ENCODE data around the gene SALL4. TPM values are rescaled to one million over a fixed set of nuclear protein-coding genes. Genes with fewer than 3 reads are reported as not detected.

The SALL4 gene
- total and polyA plus RNA-seq, 2 donors (not counting 3 experiments of a cell fraction or from before 2014, with no cell fraction given), result 1.3 to 1.9 TPM

DNA sequence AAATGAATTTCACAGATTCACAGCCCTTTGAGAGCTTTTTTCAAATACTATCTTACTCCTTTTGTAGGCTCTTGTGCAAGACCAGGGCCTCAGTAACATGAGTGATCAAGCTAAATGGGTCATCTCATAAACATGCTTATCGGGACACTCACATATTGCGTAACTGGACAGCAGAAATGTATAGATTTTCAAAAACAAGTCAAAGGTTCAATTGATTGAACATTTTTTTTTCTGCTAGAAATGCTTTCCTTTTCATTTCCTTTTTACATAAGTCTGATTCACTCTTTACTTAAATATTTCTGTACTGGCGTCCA, 8.7 kb upstream of the SALL4 start:
- intact Hi-C loops (cut with micrococcal nuclease) (no loop called here), dilution Hi-C loops (cut with MboI; ENCODE audit: extremely low pct_ligation_motif_present, low sequenced_read_pairs) (no loop called here)
- H3K9me3 ChIP-seq (replicated peaks; ENCODE audit: control insufficient read depth, insufficient read depth, low read length), result no peaks in the 10 kb centered on the region
- H2AFZ ChIP-seq (ENCODE audit: low read depth, low read length), result no peak overlapping the region
- H3K4me1 ChIP-seq (ENCODE audit: control insufficient read depth, extremely low read depth, insufficient read depth, low read length), result no peaks in the 10 kb centered on the region
- CTCF ChIA-PET, result interaction anchor here (1.0 kb wide), 2 partner anchors 11 to 110 kb away, joined by 3 read pairs; no protein-coding TSS in a partner anchor
- no peaks in the 10 kb centered on the region for H3K79me2 ChIP-seq (ENCODE audit: control insufficient read depth, insufficient read depth, low read length)
- no peak for TF ChIP-seq POLR2AphosphoS5 (IDR thresholded peaks at IDR 0.05; ENCODE audit: insufficient read depth, low read depth, low read length)
- no peak for TF ChIP-seq MYC (IDR thresholded peaks at IDR 0.05; ENCODE audit: low read depth, low read length)
- no peak for TF ChIP-seq POLR2A (IDR thresholded peaks at IDR 0.05; ENCODE audit: low read depth, low read length)
- no peak for TF ChIP-seq GATA2 (IDR thresholded peaks at IDR 0.05; ENCODE audit: insufficient read depth, insufficient read length, low read depth, low read length)
- TF ChIP-seq, protein P1, sequence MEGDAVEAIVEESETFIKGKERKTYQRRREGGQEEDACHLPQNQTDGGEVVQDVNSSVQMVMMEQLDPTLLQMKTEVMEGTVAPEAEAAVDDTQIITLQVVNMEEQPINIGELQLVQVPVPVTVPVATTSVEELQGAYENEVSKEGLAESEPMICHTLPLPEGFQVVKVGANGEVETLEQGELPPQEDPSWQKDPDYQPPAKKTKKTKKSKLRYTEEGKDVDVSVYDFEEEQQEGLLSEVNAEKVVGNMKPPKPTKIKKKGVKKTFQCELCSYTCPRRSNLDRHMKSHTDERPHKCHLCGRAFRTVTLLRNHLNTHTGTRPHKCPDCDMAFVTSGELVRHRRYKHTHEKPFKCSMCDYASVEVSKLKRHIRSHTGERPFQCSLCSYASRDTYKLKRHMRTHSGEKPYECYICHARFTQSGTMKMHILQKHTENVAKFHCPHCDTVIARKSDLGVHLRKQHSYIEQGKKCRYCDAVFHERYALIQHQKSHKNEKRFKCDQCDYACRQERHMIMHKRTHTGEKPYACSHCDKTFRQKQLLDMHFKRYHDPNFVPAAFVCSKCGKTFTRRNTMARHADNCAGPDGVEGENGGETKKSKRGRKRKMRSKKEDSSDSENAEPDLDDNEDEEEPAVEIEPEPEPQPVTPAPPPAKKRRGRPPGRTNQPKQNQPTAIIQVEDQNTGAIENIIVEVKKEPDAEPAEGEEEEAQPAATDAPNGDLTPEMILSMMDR (IDR thresholded peaks at IDR 0.05; ENCODE audit: extremely low read depth in 1 of 2, insufficient read depth in 1 of 2, low read depth in 1 of 2, low read length in 2 of 2), result no peak
- no peak for TF ChIP-seq FOS (IDR thresholded peaks at IDR 0.05; ENCODE audit: borderline replicate concordance, insufficient read depth, low read length)
- TF ChIP-seq EZH2 (IDR thresholded peaks at IDR 0.05; ENCODE audit: borderline replicate concordance, low read depth, low read length, severe bottlenecking), result no peak
- TF ChIP-seq JUN (IDR thresholded peaks at IDR 0.05; ENCODE audit: borderline replicate concordance, insufficient read depth, insufficient read length, low read depth), result no peak
- TF ChIP-seq, protein P2, sequence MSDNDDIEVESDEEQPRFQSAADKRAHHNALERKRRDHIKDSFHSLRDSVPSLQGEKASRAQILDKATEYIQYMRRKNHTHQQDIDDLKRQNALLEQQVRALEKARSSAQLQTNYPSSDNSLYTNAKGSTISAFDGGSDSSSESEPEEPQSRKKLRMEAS (IDR thresholded peaks at IDR 0.05; ENCODE audit: insufficient read depth, insufficient read length), result no peak
- H3K27me3 ChIP-seq (ENCODE audit: control insufficient read depth in 2 of 2, insufficient read depth in 2 of 2, low read length in 2 of 2), result peaks cover 2 to 3% of the 10 kb centered on the region in 2 experiments
- H3K4me2 ChIP-seq (ENCODE audit: insufficient read depth, low read length), result no peak overlapping the region
- no peak overlapping the region for H3K4me3 ChIP-seq (replicated peaks in 1 of 3; ENCODE audit: insufficient read depth in 1 of 3, low read depth in 1 of 3, low read length in 3 of 3)
- H3K9me1 ChIP-seq (replicated peaks; ENCODE audit: control insufficient read depth, extremely low read depth, insufficient read depth, low read length), result no peaks in the 10 kb centered on the region
- H3K27ac ChIP-seq (ENCODE audit: insufficient read depth, low read depth, low read length), result no peak overlapping the region
- FAIRE-seq, result no peak
- no peaks in the 10 kb centered on the region for H3K36me3 ChIP-seq (ENCODE audit: control insufficient read depth in 2 of 2, extremely low read depth in 1 of 2, insufficient read depth in 2 of 2, low read length in 2 of 2)
- POLR2A ChIA-PET, result interaction anchor here (0.6 kb wide), 1 partner anchor 220 kb away, joined by 6 read pairs; no protein-coding TSS in a partner anchor
- no TSS peak for BruUV-seq (replicated peaks)
- DNase-seq (ENCODE audit: low read depth, low spot score), result no peak
- H3K9ac ChIP-seq (replicated peaks; ENCODE audit: extremely low read depth, insufficient read depth, low read length), result no peak overlapping the region
- no peaks in the 10 kb centered on the region for H4K20me1 ChIP-seq (replicated peaks; ENCODE audit: control insufficient read depth, extremely low read depth, insufficient read depth, low read length)

Data from endothelial cell of umbilical vein (primary cell).